GM18868 (cell line): ENCODE data around the gene EPGN.
A peak's percentile ranks its signal among the peaks of the same experiment; 100 is the strongest.
"Not testable (repeated sequence)": the region's sequence is repeated elsewhere in the genome, so short reads cannot be mapped to it uniquely, and the experiment has no call there.

Experiments
- ATAC-seq: cut with Tn5 transposase; IDR thresholded peaks from one replicate; pipeline ENCODE4 v1.9.1; 2021; ENCODE audit warnings: mild to moderate bottlenecking, moderate library complexity; ENCODE audit not compliant: unreplicated experiment

The EPGN gene

DNA sequence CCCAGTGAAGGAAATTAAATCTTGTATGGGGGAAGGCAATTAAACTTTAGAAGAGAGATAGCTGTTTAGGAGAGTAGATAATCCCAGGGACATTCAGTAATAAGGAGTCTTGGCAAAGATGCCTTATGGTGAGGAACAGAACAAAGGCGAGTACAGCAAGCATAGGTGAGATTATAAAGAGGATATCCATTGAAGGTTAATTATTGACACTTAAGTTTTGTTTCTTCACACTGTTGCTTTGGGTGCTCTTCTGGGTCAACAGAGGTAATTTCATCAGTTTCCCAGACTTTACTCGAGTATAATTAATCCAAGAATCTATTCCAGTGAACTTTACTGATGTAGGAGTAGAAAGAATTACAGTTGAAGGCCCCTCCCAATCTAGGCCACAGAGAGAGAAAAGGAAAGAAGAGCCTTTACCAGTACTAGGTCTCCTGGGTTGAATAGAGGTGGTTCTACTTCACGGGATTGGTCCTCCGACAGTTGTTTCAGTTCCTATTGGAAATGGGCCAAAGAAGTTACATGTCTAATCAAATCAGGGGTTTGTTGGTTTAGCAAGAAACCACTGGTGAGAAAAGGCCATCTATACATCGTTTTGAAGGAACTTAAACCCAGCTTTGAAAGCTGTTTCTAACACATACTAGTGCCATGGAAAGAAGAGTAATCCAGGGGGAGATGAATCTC, 27.2 kb downstream of the EPGN start:
- ATAC-seq, result peak; percentile 89

- no peak for ATAC-seq
These were observed 30.6 kb downstream of the EPGN start for GRCh38 chr4:74338792-74339333.

- no peak for ATAC-seq
These were observed 31.2 kb downstream of the EPGN start for GRCh38 chr4:74339501-74339900.

DNA sequence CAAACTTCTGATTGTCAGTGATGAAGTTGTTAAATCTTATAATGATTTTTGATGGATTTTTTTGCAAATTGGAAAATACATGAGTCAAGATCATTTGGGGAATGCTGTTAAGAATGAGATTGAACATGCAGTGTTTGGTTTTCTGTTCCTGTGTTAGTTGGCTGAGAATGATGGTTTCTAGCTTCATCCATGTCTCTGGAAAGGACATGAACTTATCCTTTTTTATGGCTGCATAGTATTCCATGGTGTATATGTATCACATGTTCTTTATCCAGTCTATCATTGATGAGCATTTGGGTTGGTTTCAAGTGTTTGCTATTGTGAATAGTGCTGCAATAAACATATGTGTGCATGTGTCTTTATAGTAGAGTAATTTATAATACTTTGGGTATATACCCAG, 32.2 kb downstream of the EPGN start:
- not testable (repeated sequence) for ATAC-seq

- no peak for ATAC-seq
These were observed 35.8 kb downstream of the EPGN start for GRCh38 chr4:74344031-74344430.

DNA sequence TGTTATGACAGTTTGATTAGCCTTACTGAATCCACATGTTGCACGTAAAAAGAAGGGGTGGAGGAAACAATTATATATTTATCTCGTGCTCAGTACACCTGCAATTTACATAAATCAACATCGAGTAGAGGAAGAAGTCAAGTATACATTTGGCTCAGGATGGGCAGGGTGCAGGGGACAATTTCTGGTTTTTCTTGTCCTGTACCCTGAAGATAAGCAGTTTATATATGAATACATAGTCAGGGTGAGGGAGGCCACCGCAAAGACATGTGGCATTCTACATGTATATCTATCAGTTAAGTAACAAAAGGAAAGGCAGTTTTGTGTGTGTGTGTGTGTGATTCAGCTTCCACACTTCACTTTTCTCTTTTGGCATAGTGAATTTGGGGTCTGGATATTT, 45.6 kb downstream of the EPGN start:
- ATAC-seq, result no peak

- ATAC-seq, result no peak
These were observed 49.7 kb downstream of the EPGN start for GRCh38 chr4:74357965-74358364.

DNA sequence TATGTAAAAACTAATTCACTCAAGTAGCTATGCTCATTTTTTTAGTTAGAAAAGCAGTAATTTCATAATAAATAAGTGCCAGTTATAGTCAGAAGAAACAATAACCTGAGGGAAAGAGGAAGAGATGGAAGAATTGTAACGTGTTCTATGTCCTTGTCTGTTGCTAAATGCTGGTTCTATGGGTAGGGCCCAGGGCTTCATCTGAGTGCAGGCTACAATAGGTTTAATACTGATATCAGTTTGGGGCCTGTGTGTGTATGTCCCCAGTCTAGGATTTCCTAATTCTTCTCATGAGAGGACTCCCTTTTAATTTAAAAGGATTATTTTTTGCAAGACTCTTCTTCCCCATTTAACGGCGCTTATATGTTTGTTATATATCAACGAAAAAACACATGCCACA, 53.4 kb downstream of the EPGN start:
- no peak for ATAC-seq

DNA sequence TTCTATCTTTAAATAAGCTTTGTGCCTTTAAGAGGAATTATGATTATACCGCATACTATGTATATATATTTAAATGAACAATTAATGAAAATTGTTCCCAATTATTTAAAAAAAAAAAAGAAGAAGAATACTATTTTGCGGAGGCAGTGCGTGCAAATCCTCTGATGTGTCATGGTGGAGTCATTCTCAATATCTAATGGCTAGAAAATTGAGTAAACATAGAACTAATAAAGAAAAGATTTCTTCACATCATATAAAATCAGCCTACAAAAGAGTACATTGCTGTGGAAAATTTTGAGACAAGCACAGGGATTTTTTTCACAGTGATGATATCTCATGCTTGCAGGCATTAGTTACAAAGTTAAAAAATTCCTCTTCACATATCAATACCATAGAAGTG, 54.1 kb downstream of the EPGN start:
- no peak for ATAC-seq

DNA sequence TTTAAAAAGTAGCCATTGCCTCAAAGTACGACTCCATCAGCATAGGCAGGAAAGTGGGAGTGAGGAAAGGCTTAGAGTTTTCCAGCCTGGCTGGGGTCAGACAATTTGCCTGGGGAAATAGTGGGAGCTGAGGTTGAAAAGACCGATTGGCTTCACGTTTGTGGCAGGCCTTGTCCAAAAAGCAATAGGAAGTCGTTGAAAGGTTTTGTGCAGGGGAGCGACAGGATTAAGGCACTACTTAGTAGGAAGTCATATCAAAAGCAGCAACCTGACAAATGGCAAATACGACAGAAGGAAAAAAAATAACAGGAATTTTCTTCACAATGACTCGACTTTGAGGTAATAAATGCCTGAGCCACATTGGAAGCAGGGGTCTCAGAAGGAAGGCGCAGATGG, 56.0 kb downstream of the EPGN start:
- peak; percentile 27 for ATAC-seq

GRCh38 chr4:74364652-74365491, 56.6 kb downstream of the EPGN start, which contains the start of gene EREG:
EREG (plus strand) TSS chr4:74365145; CDS start chr4:74365309, 164 bp downstream.
- peak; percentile 83 for ATAC-seq

DNA sequence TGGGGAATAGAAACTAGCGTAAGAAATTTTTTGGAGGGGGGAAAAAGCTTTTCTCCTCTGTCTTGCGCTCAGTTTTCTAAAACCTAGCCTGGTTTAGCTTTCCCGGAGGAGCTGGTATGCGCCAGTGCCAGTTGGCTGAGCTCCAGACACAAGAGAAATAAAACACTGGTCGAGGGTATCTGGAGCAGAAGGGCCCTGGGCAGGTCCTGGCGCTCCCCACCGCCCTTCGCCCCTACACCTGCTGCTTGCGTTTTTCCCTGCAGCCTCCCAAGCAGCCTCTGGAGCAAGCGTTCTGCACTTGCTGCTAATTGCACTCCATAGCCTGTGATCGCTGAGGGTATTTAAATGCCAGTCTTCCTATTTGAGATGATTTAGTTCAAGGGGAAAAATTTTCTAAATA, 57.5 kb downstream of the EPGN start:
- no peak for ATAC-seq
